Omental fat pad (tissue), 4 donors: Measurements from ENCODE around the gene LY6G5B. TPM values are rescaled to one million over a fixed set of nuclear protein-coding genes. Genes with fewer than 3 reads are reported as not detected.

ENCODE experiments used
- ATAC-seq: fragments of 150-250 bp; one replicate; pipeline ENCODE4 v1.9.1; 2016; ENCODE audit warnings: mild to moderate bottlenecking, moderate library complexity; ENCODE audit not compliant: low FRiP score
- DNase-seq: peaks from one replicate; pipeline ENCODE4 v3.0.0-alpha.2; 2019; ENCODE audit warnings: low spot score
- CTCF ChIP-seq, 3 donors: fragments of 450-650 bp; IDR thresholded peaks; one replicate each; pipeline ENCODE4 v1.5.1; 2016 to 2017; ENCODE audit warnings: antibody characterized with exemption in 3 of 3, mild to moderate bottlenecking in 3 of 3, moderate library complexity in 2 of 3
- total RNA-seq, 4 donors: library from RNA; depleted of rRNA; stranded (reverse); fragments of >200 nt; gene quantifications; one replicate each; pipeline ENCODE4 v1.1.0, GENCODE V29; 2016

Gene LY6G5B
- total RNA-seq, 4 donors from 2014 or later, result 7.4 to 16.9 (median 11.3) TPM

GRCh38 chr6:31666337-31666965, 3.3 kb upstream of the LY6G5B start:
- ATAC-seq, result no peak
- no peak for TF ChIP-seq CTCF (IDR thresholded peaks at IDR 0.05)
- no peak for DNase-seq

GRCh38 chr6:31676322-31676903, 6.6 kb downstream of the LY6G5B start:
- no peak for TF ChIP-seq CTCF (IDR thresholded peaks at IDR 0.05)
- DNase-seq (no peak), ATAC-seq (no peak)

- no peak for DNase-seq
- no peak for TF ChIP-seq CTCF (IDR thresholded peaks at IDR 0.05)
Measured at GRCh38 chr6:31676904-31677303, 7.1 kb downstream of the LY6G5B start.

GRCh38 chr6:31677955-31678354, 8.2 kb downstream of the LY6G5B start:
- DNase-seq (no peak), ATAC-seq (no peak)
- no peak for TF ChIP-seq CTCF (IDR thresholded peaks at IDR 0.05)

More at GRCh38 chr6:31676904-31677303, 7.1 kb downstream of the LY6G5B start:
- no peak for ATAC-seq

GRCh38 chr6:31680226-31681134, 10.7 kb downstream of the LY6G5B start, which contains the start of gene LY6G5C:
Gene LY6G5C (minus strand): TSS chr6:31681067. CDS start chr6:31680373, 694 bp downstream.
- DNase-seq (peak; percentile 55), ATAC-seq (peak; percentile 89)

GRCh38 chr6:31681135-31681671, 11.4 kb downstream of the LY6G5B start:
- ATAC-seq, result peak; percentile 46
- no peak for TF ChIP-seq CTCF (IDR thresholded peaks at IDR 0.05)
- no peak for DNase-seq

More at GRCh38 chr6:31680226-31681134, 10.7 kb downstream of the LY6G5B start, which contains the start of gene LY6G5C:
- TF ChIP-seq CTCF (IDR thresholded peaks at IDR 0.05), result no peak
